Activated naive CD4-positive, alpha-beta T cell treated with anti-CD3 and anti-CD28 coated beads for 36 hours (primary cell): ENCODE data around the gene THPO. TPM values are rescaled to one million over a fixed set of nuclear protein-coding genes. Genes with fewer than 3 reads are reported as not detected.

ENCODE experiments used
- CTCF ChIA-PET: fragments of 350-600 bp; sonication (Branson Sonifier 250); formaldehyde crosslinking; loops from one replicate; lab custom pipeline; 2021; ENCODE audit warnings: antibody characterized with exemption; lab: Charles Lee
- DNase-seq: peaks from one replicate; pipeline ENCODE4 v3.0.0-alpha.2; 2020
- H3K27ac Mint-ChIP-seq: one replicate; pipeline ENCODE4 v1.8.0; 2021; ENCODE audit warnings: mild to moderate bottlenecking, mixed read lengths
- H3K27me3 Mint-ChIP-seq: one replicate; pipeline ENCODE4 v1.8.0; 2021; ENCODE audit warnings: low read depth, mixed read lengths
- H3K36me3 Mint-ChIP-seq: one replicate; pipeline ENCODE4 v1.8.0; 2021; ENCODE audit warnings: low read depth, mixed read lengths
- H3K4me1 Mint-ChIP-seq: one replicate; pipeline ENCODE4 v1.8.0; 2021; ENCODE audit warnings: low read depth, mixed read lengths
- H3K4me3 Mint-ChIP-seq: one replicate; pipeline ENCODE4 v1.8.0; 2021; ENCODE audit warnings: mild to moderate bottlenecking, moderate library complexity, mixed read lengths
- H3K9me3 Mint-ChIP-seq: one replicate; pipeline ENCODE4 v1.8.0; 2021; ENCODE audit warnings: mixed read lengths
- intact Hi-C: fragments of 100-400 bp; cut with micrococcal nuclease; formaldehyde crosslinking; loops from one replicate; pipeline ENCODE4 v1.15.1; 2023
- total RNA-seq, 2 experiments: library from RNA; stranded (reverse); gene quantifications; one replicate each; pipeline ENCODE4 v1.2.3, GENCODE V29; 2021

The THPO gene
- not detected for total RNA-seq

DNA sequence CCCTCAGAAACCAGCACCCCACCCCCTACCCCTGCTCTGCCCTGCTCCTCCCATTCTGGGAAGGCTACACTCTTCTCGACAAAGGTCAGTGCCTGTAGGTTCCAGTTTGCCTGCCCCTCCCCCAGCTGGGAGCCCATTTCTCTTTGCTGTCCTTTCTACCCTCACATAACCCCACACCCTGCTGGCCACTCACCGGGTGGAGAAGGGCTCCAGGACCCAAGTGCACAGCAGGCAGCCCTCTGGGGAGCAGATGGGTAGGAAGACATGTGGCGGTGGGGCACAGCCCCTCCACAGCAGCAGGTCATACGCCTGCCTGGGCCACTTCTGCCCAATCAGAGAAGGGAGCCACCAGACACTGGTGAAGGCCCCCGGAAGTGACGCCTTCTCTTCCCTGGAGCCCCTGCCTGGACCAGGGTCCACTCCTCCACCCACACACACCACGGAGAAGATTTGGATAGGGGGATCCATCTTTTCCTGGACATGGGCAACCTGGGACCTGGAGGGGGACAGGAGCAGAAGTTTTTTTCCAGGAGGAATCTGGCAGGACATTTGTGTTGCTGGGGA is at the start of gene THPO:
TSS of gene THPO (minus strand) at position 326 of the 564 bp plus-strand sequence. CDS start 1,948 bp downstream, outside the sequence.
- CTCF ChIA-PET: interaction anchor here (0.8 kb wide), 1 partner anchor 24 kb away, joined by 3 read pairs; no protein-coding TSS in a partner anchor
- Mint-ChIP-seq H3K36me3 (no peaks in the 10 kb centered on the region), H3K27ac (no peak within 1 kb of the TSS), H3K4me3 (peak within 1 kb of the TSS; percentile 49), H3K4me1 (peaks cover 6% of the 10 kb centered on the region), H3K9me3 (no peaks in the 10 kb centered on the region), H3K27me3 (peaks cover 31% of the 10 kb centered on the region)
- intact Hi-C loops: no loop called here
- no peak for DNase-seq

DNA sequence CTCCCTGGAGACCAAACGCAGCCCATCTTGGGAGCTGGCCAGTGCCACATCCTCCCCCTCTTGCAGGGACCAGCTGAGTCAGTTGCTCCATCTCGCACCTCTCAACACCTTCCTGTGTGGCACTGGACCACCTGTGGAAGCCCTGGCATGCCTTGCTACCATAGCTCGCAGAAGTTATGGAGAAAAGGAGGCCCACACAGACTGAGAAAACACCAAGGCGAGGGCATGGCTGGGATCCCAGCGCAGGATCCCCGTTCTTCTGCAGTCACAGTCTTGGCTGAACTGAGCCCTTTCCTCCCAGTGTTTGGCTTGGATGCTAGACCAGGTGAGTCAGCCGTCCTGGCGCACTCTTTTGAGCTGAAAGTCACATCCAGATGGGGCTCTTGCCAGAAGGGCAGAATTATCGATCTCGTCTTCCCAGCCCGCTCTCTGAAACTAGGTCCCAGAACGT is 48.7 kb upstream of the THPO start:
- intact Hi-C loops: no loop called here
- Mint-ChIP-seq H3K4me3 (no peak overlapping the region), H3K4me1 (no peaks in the 10 kb centered on the region), H3K36me3 (no peaks in the 10 kb centered on the region), H3K27ac (no peak overlapping the region), H3K27me3 (no peaks in the 10 kb centered on the region), H3K9me3 (no peaks in the 10 kb centered on the region)
- no peak for DNase-seq
- CTCF ChIA-PET: no interaction called here

DNA sequence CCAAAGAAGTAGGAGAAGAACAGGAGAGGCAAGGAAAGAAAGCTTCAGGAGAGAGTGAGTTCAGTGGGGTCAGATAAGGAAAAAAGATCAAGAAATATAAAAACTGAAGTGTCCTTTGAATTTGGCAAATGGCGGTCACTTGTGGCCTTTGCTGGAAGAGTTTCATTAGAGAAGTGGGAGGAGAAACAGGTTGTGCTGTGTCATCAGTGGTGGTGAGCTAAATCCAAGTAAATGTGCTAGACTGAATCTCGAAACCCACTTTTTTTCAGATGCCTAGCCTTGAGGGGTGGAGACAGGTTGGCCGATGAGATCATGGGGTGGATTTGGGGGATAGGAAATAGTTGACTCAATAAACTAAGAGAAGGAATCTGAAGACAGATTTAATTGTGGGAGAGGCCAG is 45.6 kb upstream of the THPO start:
- Mint-ChIP-seq H3K9me3 (no peaks in the 10 kb centered on the region), H3K27ac (no peak overlapping the region), H3K36me3 (no peaks in the 10 kb centered on the region), H3K4me3 (no peak overlapping the region), H3K27me3 (no peaks in the 10 kb centered on the region), H3K4me1 (no peaks in the 10 kb centered on the region)
- CTCF ChIA-PET: interaction anchor here (1.3 kb wide), 1 partner anchor 51 kb away, joined by 3 read pairs; no protein-coding TSS in a partner anchor
- intact Hi-C loops: no loop called here
- DNase-seq: no peak

- no peaks in the 10 kb centered on the region for H3K27me3 Mint-ChIP-seq
- DNase-seq: no peak
- H3K9me3 Mint-ChIP-seq: no peaks in the 10 kb centered on the region
- H3K4me3 Mint-ChIP-seq: no peak overlapping the region
- H3K36me3 Mint-ChIP-seq: no peaks in the 10 kb centered on the region
- no peaks in the 10 kb centered on the region for H3K4me1 Mint-ChIP-seq
- intact Hi-C loops: no loop called here
- CTCF ChIA-PET: interaction anchor here (0.9 to 5.2 kb wide), 7 partner anchors 9 to 125 kb away, joined by 3 to 52 read pairs (median 5); no protein-coding TSS in a partner anchor
- no peak overlapping the region for H3K27ac Mint-ChIP-seq
These were observed 41.2 kb upstream of the THPO start for GRCh38 chr3:184419171-184419570.

DNA sequence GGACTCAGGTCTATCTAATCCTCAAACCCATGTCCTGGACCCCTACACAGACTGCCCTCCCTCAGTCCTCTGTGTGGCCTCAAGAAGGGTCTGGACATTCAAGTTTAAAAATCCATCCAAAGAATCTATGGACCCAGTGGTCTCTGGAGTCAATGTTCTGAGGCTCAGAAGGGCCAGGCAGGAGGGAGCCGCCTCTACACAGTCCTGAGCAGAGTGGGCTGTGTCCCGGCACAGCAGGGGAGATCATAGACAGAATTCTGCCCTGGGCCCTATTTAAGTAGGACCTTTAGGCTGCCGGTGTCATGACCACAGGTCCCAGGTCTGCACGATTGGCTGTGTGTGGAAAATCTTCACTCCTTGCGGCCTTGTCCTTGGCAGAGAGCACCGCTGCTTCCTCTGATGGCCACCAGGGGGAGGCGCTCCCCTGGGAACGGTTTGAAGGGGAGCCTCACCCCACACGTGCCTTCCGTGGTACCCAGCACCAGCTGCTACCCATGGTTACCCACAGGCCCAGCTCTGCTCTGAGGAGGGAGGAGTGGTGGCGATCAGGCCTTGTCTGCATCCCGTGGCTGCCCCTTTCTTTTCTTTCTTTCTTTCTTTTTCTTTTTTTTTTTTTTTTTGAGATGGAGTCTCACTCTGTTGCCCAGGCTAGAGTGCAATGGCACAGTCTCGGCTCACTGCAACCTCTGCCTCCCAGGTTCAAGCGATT is 39.8 kb upstream of the THPO start:
- CTCF ChIA-PET: interaction anchor here (0.6 to 5.2 kb wide), 14 partner anchors 14 to 139 kb away, joined by 3 to 52 read pairs (median 3); no protein-coding TSS in a partner anchor
- H3K27ac Mint-ChIP-seq: no peak overlapping the region
- H3K4me3 Mint-ChIP-seq: no peak overlapping the region
- no peaks in the 10 kb centered on the region for H3K9me3 Mint-ChIP-seq
- peak; percentile 78 for DNase-seq
- no peaks in the 10 kb centered on the region for H3K4me1 Mint-ChIP-seq
- no peaks in the 10 kb centered on the region for H3K27me3 Mint-ChIP-seq
- H3K36me3 Mint-ChIP-seq: no peaks in the 10 kb centered on the region
- intact Hi-C loops: loop anchor here (1.0 kb wide), 4 partner anchors 46 to 124 kb away; no protein-coding TSS in a partner anchor

DNA sequence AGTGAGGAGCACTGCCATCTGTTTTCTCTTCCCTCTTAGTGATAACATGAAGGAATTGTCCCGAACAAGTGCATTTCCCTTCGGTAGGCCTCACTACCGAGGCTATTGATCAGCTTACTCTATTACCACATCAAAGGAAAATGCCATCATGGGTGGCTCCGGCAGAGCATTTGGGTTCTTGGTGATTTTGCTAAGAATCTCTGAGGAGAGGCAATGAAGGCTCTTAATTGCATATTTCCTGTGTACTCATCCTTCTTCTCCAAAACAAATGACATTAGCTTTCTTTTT is 37.1 kb upstream of the THPO start:
- DNase-seq: no peak
- Mint-ChIP-seq H3K4me1 (no peaks in the 10 kb centered on the region), H3K36me3 (no peaks in the 10 kb centered on the region), H3K27ac (no peak overlapping the region), H3K27me3 (no peaks in the 10 kb centered on the region), H3K4me3 (no peak overlapping the region), H3K9me3 (no peaks in the 10 kb centered on the region)
- intact Hi-C loops: no loop called here
- CTCF ChIA-PET: interaction anchor here (0.6 kb wide), 2 partner anchors 188 to 520 kb away, joined by 3 to 7 read pairs; no protein-coding TSS in a partner anchor

GRCh38 chr3:184414418-184415202 is 36.6 kb upstream of the THPO start:
- no peaks in the 10 kb centered on the region for H3K27me3 Mint-ChIP-seq
- H3K27ac Mint-ChIP-seq: no peak overlapping the region

DNA sequence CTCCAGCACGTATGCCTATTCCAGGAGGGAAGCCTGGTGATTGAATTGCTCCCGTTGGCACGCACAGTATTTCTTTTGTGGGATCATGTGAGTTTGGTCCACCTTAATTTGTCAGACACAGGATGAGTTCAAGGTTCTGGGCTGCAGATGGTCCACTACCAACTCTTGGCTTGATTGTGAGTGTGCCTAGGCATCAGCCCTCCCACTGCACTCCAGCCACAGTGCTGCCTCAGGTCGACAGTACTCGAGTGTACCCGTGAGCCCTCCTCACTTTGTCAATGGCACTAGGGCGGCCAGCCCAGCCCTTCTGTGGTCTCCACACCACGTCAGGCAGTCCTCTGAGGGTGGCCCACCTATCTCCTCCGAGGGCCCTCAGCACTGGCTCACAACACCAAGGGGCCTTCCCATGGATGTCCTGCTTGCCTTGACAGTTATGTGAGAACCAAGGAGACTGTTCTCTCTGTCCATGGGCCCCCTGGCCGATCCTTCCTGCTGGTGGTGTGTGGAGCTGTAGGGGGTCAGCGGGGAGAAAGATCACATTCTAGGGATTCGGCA is 32.0 kb upstream of the THPO start:
- no peaks in the 10 kb centered on the region for H3K36me3 Mint-ChIP-seq
- H3K27ac Mint-ChIP-seq: no peak overlapping the region
- CTCF ChIA-PET: interaction anchor here (1.1 kb wide), 1 partner anchor 104 kb away, joined by 4 read pairs; no protein-coding TSS in a partner anchor
- no peak overlapping the region for H3K4me3 Mint-ChIP-seq
- intact Hi-C loops: no loop called here
- DNase-seq: no peak
- no peaks in the 10 kb centered on the region for H3K27me3 Mint-ChIP-seq
- no peaks in the 10 kb centered on the region for H3K4me1 Mint-ChIP-seq
- H3K9me3 Mint-ChIP-seq: no peaks in the 10 kb centered on the region

More at GRCh38 chr3:184414418-184415202, 36.6 kb upstream of the THPO start:
- H3K36me3 Mint-ChIP-seq: no peaks in the 10 kb centered on the region
- CTCF ChIA-PET: interaction anchor here (0.6 to 1.6 kb wide), 4 partner anchors 99 to 520 kb away, joined by 3 to 7 read pairs (median 4); no protein-coding TSS in a partner anchor
- no peaks in the 10 kb centered on the region for H3K4me1 Mint-ChIP-seq
- H3K9me3 Mint-ChIP-seq: no peaks in the 10 kb centered on the region
- DNase-seq: no peak
- intact Hi-C loops: no loop called here
- H3K4me3 Mint-ChIP-seq: no peak overlapping the region

- Mint-ChIP-seq H3K36me3 (no peaks in the 10 kb centered on the region), H3K27ac (no peak overlapping the region), H3K9me3 (no peaks in the 10 kb centered on the region), H3K27me3 (no peaks in the 10 kb centered on the region), H3K4me1 (no peaks in the 10 kb centered on the region), H3K4me3 (no peak overlapping the region)
- DNase-seq: no peak
- intact Hi-C loops: no loop called here
- CTCF ChIA-PET: interaction anchor here (1.1 kb wide), 1 partner anchor 104 kb away, joined by 4 read pairs; no protein-coding TSS in a partner anchor
These were observed 31.4 kb upstream of the THPO start for GRCh38 chr3:184409331-184409926.

- intact Hi-C loops: no loop called here
- CTCF ChIA-PET: interaction anchor here (0.7 to 1.4 kb wide), 2 partner anchors 34 to 831 kb away, joined by 4 to 5 read pairs; no protein-coding TSS in a partner anchor
- DNase-seq: no peak
- H3K27me3 Mint-ChIP-seq: peaks cover 9% of the 10 kb centered on the region
- no peak overlapping the region for H3K27ac Mint-ChIP-seq
- no peaks in the 10 kb centered on the region for H3K9me3 Mint-ChIP-seq
- H3K36me3 Mint-ChIP-seq: no peaks in the 10 kb centered on the region
- H3K4me1 Mint-ChIP-seq: no peaks in the 10 kb centered on the region
- H3K4me3 Mint-ChIP-seq: no peak overlapping the region
These were observed 27.3 kb upstream of the THPO start for GRCh38 chr3:184405075-184406030.

- Mint-ChIP-seq H3K27ac (no peak overlapping the region), H3K4me3 (no peak overlapping the region), H3K9me3 (no peaks in the 10 kb centered on the region), H3K27me3 (peaks cover 14% of the 10 kb centered on the region), H3K36me3 (no peaks in the 10 kb centered on the region), H3K4me1 (no peaks in the 10 kb centered on the region)
- intact Hi-C loops: no loop called here
- no peak for DNase-seq
- CTCF ChIA-PET: interaction anchor here (0.6 to 0.7 kb wide), 2 partner anchors 15 to 27 kb away, joined by 4 to 5 read pairs; no protein-coding TSS in a partner anchor
These were observed 21.4 kb upstream of the THPO start for GRCh38 chr3:184399410-184399809.
